ENCODE measurements around the gene SYCE1.
"Not testable (repeated sequence)": the region's sequence is repeated elsewhere in the genome, so short reads cannot be mapped to it uniquely, and the experiment has no call there.

The SYCE1 gene

GRCh38 chr10:133555521-133555920, 9.9 kb downstream of the SYCE1 start:
- DNase-seq, result no peak

- DNase-seq, result no peak
Measured at GRCh38 chr10:133554600-133554999, 10.8 kb downstream of the SYCE1 start.

DNA sequence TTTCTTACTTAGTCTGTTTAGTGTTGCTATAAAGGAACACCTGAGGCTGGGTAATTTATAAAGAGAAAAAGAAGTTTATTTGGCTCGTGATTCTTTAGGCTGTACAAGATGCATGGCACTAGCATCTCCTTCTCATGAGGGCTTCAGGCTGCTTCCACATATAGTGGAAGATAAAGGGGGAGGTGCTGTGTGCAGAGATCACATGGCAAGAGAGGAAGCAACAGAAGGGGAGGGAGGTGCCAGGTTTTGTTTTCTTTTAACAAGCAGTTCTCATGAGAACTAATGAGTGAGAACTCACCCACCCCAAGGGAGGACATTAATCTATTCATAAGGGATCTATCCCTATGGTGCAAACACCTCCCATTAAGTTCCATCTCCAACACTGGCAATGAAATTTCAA, 20.9 kb downstream of the SYCE1 start:
- DNase-seq, result no peak

DNA sequence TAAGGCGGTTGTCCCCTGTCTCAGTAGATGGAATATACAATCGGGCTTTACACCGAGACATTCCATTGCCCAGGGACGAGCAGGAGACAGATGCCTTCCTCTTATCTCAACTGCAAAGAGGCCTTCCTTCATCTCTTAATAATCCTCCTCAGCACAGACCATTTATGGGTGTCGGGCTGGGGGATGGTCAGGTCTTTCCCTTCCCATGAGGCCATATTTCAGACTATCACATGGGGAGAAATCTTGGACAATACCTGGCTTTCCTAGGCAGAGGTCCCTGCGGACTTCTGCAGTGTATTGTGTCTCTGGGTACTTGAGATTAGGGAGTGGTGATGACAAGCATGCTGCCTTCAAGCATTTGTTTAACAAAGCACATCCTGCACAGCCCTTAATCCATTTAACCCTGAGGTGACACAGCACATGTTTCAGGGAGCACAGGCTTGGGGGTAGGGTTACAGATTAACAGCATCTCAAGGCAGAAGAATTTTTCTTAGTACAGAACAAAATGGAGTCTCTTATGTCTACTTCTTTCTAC, 23.9 kb downstream of the SYCE1 start:
- not testable (repeated sequence) for DNase-seq

- DNase-seq, result no peak
Measured at GRCh38 chr10:133537546-133538545, 27.5 kb downstream of the SYCE1 start.

DNA sequence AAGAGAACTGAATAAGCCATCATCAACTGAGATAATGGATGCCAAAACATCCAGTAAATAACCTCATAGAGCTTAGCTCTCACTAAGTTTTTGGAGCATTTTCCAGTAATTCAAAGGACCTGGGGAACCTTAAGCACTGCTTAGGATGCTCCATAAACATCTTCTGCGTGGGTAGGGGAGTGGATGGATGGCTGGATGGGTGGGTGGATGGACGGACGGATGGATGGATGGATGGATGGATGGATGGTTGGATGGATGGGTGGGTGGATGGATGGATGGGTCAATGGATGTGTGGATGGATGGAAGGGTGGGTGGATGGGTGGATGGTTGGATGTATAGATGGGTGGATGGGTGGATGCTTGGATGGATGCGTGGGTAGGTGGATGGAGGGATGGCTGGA, 29.2 kb downstream of the SYCE1 start:
- no peak for DNase-seq

DNA sequence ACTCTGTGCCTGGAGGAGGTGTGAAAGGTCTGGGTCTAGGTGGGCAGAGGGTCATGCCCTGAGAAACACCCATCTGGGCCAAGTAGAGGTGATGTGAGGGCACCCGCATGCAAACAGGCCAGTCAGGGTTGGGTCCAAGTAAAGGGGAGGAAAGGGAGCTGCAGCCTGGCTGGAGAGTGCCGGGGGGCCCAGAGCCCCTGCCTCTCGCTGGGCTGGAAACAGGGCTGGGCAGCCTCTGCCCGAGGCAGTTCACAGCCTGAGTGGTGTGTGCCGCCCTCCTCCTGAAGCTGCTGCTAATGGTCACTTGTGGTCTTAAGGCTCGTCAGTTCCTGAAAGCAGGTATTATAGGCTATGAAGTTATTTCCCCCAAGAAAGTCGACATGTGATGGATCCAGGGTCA, 31.0 kb downstream of the SYCE1 start:
- no peak for DNase-seq

DNA sequence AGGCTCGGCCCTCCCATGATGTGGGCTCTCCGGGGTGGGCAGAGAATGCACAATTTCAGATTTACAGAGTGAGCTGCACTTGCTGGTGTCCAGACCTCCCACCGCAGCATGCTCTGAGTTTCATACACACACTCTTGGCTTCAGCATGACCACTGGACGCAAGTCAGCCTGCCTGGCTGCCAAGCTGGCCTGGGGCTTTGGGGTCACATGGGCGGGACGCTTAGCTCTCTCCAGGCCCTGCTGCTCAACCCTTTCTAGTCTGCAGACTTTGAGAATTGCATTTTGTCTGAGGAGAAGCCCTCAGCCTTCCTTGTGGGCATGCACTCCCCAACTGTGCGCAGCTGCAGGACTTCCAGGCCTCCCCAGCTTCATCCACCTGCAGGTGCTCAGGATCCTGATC, 32.5 kb downstream of the SYCE1 start:
- DNase-seq, result no peak

- no peak for DNase-seq
Measured at GRCh38 chr10:133530506-133530905, 34.9 kb downstream of the SYCE1 start.

DNA sequence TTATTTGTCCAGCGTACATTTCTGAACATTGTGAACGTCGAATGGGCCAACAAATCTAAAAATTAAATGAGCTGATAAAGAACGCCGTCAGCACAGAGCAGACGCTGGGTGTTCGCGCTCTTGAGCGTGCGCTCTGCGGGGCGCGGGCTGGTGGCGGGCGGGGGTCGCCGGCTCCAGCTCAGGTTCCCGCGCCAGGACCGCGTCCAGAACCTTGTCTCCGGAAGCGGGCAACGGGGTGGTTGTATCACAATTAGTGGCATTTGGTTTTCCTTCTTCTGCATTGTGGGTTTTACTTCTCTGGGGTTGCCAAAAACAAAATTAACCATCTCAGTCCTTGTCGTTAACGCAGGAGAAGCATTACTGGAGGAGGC, 35.8 kb downstream of the SYCE1 start:
- no peak for DNase-seq

DNA sequence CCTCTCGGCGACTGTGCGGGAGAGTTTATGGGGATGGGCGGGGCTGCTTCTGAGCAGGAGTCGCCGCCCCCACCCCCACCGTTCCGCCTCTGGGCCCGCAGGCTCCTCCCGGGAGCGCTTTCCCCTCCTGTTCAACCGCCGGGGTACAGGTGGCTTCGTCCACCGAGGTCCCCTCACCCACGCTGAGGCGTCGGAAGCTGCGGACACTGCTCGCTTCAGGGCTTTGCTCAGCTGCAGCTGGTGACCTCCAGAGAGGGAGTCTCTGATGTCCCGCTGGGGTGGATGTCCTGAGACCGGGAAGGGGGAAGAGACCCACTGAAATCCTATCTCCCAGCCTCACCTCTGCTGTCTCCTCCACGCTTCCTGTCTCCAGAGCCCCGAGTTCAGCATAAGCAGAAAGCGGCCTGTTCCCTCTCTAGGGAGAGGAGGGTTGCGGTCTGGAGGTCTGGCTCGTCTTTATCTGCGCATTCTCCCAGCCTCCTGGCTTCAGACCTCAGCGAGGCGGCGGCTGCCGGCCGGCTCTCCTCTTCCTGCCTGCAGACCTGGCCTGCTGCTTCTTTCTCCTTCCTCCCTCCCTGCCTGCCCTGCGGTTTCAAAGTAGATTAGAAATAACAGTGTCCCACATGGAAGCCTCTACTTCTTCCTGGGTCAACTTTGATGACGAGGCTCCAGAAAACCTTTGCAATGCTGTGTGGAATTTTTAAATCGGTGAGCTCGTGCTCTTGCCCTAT, 36.4 kb downstream of the SYCE1 start:
- DNase-seq, result no peak

GRCh38 chr10:133528296-133528844, 37.0 kb downstream of the SYCE1 start:
- DNase-seq, result no peak

DNA sequence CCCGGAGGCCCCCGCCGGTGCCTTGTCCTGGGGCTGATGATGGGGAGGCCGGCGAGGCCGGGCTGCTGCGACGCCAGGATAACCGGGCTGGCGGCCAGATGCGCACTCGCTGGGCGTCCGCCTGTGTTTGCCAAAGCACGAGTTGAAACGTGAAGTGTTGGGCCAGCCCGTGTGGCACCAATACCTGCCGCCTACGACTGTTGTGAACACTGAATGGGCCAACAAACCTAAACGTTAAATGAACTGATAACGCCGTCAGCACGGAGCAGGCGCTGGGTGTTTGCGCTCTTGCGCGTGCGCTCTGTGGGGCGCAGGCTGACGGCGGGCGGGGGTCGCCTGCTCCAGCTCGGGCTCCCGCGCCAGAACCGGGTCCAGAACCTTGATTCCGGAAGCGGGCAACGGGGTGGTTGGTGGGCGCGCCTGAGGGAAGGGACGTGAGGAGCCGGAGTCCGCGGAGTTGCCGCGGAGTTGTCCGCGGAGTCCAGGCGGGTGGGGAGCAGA, 37.6 kb downstream of the SYCE1 start:
- no peak for DNase-seq

DNA sequence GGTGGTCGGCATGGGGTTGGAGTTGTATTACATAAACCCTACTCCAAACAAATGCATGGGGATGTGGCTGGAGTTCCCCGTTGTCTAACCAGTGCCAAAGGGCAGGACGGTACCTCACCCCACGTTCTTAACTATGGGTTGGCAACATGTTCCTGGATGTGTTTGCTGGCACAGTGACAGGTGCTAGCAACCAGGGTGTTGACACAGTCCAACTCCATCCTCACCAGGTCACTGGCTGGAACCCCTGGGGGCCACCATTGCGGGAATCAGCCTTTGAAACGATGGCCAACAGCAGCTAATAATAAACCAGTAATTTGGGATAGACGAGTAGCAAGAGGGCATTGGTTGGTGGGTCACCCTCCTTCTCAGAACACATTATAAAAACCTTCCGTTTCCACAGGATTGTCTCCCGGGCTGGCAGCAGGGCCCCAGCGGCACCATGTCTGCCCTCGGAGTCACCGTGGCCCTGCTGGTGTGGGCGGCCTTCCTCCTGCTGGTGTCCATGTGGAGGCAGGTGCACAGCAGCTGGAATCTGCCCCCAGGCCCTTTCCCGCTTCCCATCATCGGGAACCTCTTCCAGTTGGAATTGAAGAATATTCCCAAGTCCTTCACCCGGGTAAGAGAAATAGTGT, 38.3 kb downstream of the SYCE1 start, which contains the start of gene CYP2E1:
CYP2E1 (plus strand) TSS at position 407 of the 632 bp plus-strand sequence; CDS start at position 440, 33 bp downstream.
- DNase-seq, result no peak

GRCh38 chr10:133525444-133525843, 39.9 kb downstream of the SYCE1 start:
- no peak for DNase-seq

DNA sequence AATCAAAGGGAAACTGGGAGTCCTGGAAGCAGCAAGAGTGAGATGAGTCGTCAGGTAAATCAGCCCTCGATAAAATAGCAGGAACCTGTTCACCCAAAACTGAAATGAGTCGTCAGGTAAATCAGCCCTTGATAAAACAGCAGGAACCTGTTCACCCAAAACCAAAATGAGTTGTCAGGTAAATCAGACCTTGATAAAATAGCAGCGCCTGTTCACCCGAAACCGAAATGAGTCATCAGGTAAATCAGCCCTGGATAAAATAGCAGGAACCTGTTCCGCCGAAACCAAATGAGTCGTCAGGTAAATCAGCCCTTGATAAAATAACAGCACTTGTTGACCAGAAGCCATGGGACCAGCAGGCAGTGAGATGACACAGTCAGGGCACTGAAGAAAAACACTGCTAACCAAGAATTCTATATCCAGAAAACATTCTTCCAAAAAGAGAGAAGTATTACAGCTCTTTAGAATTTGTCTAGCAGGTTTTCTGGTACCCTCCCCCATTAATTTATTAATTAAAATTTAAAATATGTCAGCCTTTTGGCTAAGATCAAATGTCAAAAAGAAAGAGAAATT, 41.7 kb downstream of the SYCE1 start:
- DNase-seq, result no peak

GRCh38 chr10:133520193-133520738, 45.1 kb downstream of the SYCE1 start:
- peak; percentile 99 for DNase-seq

DNA sequence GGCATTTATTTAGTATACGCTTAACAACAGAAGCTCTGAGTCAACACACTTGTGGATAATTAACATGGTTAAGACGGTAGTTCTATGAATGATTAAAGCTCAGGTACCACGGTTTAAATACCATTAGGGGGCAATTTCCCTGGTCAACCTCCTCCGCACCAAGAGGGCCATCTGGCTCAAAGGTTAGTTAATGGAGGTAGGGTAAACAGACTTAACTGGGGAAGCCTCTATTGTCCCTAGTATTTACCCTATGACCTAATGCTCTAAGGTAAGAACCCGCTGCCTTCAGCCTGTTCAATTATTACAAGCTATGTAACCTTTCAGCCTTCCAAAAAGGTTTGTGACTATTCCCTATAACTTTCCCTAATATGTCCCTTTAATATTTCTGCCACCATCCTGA, 46.9 kb downstream of the SYCE1 start:
- DNase-seq, result not testable (repeated sequence)

GRCh38 chr10:133516057-133516456, 49.3 kb downstream of the SYCE1 start:
- no peak for DNase-seq

DNA sequence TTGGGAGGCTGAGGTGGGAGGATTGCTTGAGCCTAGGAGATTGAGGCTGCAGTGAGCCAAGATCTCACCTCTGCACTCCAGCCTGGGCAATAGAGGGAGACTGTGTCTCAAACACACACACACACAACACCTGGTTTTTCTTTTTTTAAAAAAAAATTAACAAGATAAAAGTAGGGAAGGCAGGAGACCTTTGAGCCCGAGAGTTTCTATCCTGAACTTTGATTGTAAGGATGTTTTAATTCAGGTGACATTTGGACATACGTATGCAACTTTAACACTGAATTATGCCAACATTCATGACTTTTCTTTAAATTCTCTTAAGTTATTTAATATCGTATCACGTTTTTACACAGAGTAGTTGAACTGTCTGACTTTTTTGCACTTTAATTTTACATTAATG, 49.9 kb downstream of the SYCE1 start:
- no peak for DNase-seq

DNA sequence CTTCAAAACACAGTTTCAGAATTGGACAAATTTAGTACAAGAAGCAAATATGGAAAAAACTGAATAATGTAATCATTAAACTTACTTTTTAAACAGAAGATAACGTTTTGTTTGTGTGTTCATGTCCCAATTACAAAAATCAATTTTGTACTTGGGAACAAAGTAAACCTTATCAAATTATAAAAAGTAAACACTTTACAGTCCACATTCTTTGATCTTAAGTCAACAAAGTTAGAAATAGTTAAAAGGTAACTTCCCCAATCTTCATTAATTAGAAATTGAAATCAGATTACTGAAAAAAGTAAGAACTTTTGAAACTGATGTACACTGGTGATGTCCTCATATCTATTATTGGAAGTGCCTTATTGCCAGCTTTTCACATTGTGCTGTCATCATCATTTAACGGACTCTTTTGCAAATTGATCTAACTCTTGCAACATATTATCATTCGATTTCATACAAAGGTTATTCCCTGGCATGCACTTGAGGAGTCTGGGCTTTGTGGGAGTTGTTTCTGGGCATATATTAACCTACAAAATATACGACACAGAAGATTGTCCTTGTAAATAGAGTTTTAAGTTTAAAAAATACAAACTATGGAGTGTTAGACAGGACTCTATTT, 53.4 kb downstream of the SYCE1 start:
- no peak for DNase-seq

Data from activated CD8-positive, alpha-beta memory T cell treated with anti-CD3 and anti-CD28 coated beads for 24 hours (primary cell).